Endometrial microvascular endothelial cells (primary cell): Measurements from ENCODE around the gene KLK15. TPM values are rescaled to one million over a fixed set of nuclear protein-coding genes. Genes with fewer than 3 reads are reported as not detected.
"Not testable (repeated sequence)": the region's sequence is repeated elsewhere in the genome, so short reads cannot be mapped to it uniquely, and the experiment has no call there.

ENCODE experiments used
- in situ Hi-C: cut with HindIII; loops from 2 replicates; pipeline ENCODE4 v1.10.0; 2017; ENCODE audit warnings: low sequenced_read_pairs, low pct_unique_long_range_greater_than_20kb; ENCODE audit errors: inconsistent ontology term
- total RNA-seq: library from RNA; depleted of rRNA; stranded (reverse); fragments of >200 nt; gene quantifications from one replicate; pipeline ENCODE4 v1.2.3, GENCODE V29; 2015; ENCODE audit errors: inconsistent ontology term

The KLK15 gene
- total RNA-seq, 1 donor from 2014 or later: not detected

DNA sequence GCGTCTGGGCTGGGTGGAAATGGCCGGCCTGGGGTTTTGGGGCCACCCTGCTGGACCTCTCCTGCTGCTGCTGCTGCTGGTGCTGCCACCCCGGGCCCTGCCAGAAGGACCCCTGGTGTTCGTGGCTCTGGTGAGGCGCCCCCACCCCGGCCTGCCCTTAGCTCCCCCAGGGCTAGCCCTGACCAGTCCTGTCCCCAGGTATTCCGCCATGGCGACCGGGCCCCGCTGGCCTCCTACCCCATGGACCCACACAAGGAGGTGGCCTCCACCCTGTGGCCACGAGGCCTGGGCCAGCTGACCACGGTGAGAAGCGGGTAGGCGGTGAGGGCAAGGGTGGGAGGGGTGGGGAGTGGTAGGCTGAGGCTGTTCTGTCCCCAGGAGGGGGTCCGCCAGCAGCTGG lies 43.0 kb downstream of the KLK15 start, which contains the start of gene ACP4:
Gene ACP4, plus strand, starts transcription at position 20 of the 400 bp plus-strand sequence. Its CDS starts 0 bp downstream, at position 20.
- in situ Hi-C loops: no loop called here

DNA sequence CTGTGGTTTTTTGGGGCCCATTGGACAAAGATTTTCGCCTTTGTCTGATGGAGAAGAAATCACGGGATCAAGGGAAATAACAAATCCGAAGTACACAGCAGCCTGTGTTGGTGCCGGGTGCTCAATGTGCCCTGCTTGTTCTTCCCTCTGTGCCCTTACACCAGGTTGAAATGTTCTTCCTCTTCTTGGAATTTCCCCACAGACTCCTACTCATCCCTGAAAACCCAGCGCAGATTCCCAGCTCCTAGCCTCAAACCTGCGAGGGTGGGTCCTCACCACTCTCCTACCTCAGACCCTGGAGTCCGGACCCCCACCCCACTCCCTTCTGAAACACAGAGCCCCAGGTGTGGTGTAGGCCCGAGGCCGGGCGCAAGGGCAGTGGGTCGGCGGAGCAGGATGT lies 48.0 kb downstream of the KLK15 start:
- in situ Hi-C loops: no loop called here

DNA sequence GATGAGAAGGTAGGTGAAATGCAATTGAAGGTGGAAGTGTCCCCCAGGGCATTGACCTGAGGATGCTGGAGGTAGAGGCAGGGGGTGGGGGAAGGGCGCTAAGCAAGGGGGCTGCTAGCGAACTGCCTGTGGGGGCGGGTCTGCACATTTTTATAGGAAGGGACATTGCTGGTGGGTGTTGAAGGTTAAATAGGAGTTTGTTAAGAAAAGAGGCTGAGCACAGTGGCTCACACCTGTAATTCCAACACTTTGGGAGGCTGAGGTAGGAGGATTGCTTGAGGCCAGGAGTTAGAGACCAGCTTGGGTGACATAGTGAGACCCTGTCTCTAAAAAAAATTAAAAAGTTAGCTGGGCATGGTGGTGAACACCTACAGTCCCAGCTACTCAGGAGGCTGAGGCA lies 48.7 kb downstream of the KLK15 start:
- in situ Hi-C loops: no loop called here

DNA sequence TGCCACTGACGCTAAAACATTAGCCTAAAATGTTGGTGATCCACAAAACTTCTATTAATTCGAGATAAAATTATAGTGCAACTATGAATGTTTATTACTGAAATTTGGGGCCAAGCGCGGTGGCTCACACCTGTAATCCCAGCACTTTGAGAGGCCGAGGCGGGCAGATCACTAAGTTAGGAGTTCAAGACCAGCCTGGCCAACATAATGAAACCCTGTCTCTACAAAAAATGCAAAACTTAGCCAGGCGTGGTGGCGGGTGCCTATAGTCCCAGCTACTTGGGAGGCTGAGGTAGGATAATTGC lies 49.6 kb downstream of the KLK15 start:
- in situ Hi-C loops: not testable (repeated sequence)

DNA sequence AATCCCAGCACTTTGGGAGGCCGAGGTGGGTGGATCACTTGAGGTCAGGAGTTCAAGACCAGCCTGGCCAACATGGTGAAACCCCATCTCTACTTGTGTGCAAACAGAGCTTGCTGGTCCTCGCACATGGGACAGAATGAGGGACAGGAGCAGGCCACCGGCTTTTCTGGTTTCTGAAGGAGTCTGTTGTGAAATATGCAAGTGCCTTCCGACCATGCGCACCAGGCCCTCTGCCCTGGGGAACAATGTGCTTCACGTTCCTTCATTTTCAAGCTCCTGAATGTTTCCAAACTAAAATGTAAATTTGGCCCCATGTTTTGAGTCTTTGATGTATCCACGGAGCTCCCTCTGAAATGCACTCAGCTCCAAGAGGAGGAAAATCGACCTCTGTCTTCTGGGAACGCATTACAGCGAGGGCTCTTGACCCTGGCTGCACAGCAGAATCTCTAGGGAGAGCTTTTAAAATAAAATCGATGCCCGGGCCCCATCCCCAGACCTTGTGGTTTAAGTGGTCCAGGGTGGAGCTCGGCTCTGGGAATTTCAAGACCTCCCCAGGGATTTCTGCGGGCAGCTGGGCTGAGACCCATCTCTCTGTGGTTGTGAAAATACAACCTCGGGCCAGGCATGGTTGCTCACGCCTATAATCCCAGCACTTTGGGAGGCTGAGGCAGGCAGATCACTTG lies 52.5 kb downstream of the KLK15 start:
- in situ Hi-C loops: no loop called here

DNA sequence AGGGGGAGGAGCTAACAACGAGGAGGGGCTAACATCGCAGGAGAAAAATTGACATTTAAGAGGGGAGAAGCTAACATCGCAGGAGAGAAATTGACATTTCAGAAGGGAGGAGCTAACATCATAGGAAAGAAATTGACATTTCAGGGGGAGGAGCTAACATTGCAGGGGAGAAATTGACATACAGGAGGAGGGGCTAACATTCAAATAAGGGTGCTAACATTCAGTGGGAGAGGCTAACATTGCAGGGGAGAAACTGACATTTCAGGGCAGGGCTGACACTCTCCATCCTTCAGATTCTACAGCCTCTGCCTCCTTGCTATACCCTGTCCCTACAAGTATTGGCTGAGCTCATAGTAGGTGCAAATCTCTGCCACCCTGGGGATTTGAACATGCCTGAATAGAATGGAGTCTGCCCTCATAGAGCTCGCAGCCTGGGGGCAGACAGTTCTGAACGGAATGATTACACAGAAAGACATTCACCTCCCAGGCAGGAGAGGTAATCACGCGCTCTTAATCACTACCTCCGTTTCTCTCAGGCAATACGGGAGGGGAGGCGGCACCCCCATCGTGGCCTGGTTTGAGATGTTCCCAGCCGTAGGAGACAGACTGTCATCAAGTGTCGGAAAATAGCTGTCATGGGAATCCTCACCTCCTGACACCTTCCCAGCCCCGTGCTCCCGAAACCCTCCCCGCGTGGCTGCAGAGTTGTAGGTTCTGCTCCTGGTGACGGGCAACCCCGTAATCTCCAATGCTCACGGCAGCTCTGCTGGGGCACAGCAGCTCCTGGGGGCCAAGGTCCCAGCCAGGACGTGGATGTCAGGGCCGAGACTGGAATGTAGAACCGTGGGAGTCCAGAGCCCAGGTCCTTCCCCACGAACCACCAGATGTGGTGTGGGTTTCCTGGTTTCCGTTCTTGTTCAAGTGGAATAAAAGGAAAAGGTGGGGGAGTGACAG lies 53.6 kb downstream of the KLK15 start:
- in situ Hi-C loops: no loop called here

DNA sequence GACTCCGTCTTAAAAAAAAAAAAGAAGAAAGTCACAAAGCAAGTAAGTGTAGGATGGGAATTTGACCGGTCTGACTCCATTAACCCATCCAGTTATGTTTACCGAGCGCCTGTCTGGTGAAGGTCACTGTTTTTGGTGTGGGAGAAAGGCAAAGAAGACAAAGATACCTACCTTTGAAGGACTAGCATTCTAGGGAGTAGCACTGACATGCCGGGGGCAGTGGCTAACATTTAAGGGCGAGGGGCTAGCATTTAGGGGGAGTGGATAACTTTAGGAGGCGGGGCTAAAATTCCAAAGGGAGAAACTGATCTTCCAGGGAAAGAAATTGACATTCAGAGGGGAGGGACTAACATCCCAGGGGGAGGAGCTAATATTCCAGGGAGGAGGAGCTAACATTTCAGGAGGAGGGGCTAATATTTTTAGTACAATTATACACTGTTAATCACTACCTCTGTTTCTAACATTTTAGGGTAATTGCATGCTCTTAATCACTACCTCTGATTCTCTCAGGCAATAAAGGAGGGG lies 54.4 kb downstream of the KLK15 start:
- in situ Hi-C loops: no loop called here

DNA sequence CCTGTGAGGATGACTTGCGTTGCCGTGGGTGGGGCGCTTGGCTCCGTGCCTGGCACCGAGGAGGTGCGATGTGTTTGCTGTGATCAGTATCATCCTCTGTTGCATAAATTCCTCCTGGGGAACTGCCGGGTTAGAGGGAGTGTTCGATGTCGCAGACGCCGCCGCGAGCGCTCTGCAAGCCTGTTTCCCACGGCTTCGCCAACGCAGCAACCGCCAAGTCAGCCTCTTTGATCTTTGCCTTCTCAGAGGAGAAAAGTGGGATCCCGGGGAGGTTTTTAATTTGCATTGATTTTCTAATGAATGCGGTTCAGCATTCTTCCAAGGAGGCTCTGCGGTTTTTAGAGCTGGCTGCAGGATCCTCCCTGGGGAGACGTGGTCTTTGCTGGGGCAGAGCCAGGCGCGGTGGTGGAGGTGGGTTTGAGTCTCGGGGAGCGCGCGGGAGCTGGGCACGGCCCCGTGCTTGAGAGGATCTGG lies 55.5 kb downstream of the KLK15 start:
- in situ Hi-C loops: no loop called here

DNA sequence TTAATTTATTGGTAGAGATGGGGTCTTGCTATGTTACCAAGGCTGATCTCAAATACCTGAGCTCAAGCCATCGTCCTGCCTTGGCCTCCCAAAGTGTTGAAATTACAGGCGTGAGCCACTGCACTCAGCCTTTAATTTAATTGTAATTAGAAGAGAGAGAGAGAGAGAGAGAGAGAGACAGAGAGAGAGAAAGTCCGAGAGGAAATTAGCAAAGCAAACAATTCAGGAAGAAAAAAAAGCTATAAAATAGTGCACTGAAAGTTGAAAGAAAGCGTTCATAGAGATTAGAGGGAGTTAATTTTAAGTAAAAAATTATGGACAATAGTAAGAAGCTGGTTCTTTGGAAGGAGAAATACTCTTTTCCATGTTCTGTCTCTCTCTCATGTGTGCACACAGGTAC lies 56.1 kb downstream of the KLK15 start:
- in situ Hi-C loops: no loop called here

DNA sequence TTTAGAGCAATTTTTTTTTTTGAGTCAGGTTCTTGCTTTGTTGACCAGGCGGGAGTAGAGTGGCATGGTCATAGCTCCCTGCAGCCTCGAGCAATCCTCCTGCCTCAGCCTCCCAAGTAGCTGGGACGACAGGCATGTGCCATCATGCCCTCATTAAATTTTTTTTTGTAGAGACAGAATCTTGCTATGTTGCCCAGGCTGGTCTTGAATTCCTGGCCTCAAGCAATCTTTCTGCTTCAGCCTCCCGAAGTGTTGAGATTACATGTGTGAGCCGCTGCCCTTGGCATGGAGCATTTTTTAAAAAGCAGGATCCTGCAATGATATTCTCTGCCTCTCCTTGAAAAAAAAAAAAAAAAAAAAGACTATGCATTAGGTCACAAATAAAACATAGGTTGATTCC lies 57.2 kb downstream of the KLK15 start:
- in situ Hi-C loops: no loop called here

Other genes starting within 250 kb of the KLK15 start
- gene SYT3, start 193.7 kb downstream of the KLK15 start, total RNA-seq: not detected
- gene C19orf81, start 184.1 kb downstream of the KLK15 start, total RNA-seq: 2.0 TPM
- 0.28 TPM for gene SHANK1, start 113.8 kb downstream of the KLK15 start, total RNA-seq
- 40.0 TPM for gene CLEC11A, start 110.2 kb downstream of the KLK15 start, total RNA-seq
- gene GPR32, start 63.1 kb downstream of the KLK15 start, total RNA-seq: not detected
- gene ACP4, start 43.2 kb downstream of the KLK15 start, total RNA-seq: not detected
- not detected for gene KLK1, start 9.8 kb downstream of the KLK15 start, total RNA-seq
- gene KLK3, start 21.3 kb upstream of the KLK15 start, total RNA-seq: not detected
- gene KLK2, start 39.9 kb upstream of the KLK15 start, total RNA-seq: not detected
- not detected for gene KLK4, start 77.8 kb upstream of the KLK15 start, total RNA-seq
- gene KLK5, start 119.5 kb upstream of the KLK15 start, total RNA-seq: not detected
- not detected for gene KLK6, start 136.0 kb upstream of the KLK15 start, total RNA-seq
- gene KLK7, start 150.3 kb upstream of the KLK15 start, total RNA-seq: not detected
- not detected for gene KLK8, start 168.0 kb upstream of the KLK15 start, total RNA-seq
- gene KLK10, start 186.1 kb upstream of the KLK15 start, total RNA-seq: not detected
- not detected for gene KLK11, start 193.0 kb upstream of the KLK15 start, total RNA-seq
- gene KLK12, start 201.4 kb upstream of the KLK15 start, total RNA-seq: not detected
- gene KLK13, start 231.5 kb upstream of the KLK15 start, total RNA-seq: not detected
- not detected for gene KLK14, start 249.3 kb upstream of the KLK15 start, total RNA-seq